Measurements from ENCODE around the gene TMPRSS13. TPM values are rescaled to one million over a fixed set of nuclear protein-coding genes. Genes with fewer than 3 reads are reported as not detected.

Gene TMPRSS13
- total RNA-seq = 1 to 10 TPM; 1.2 to 1.7 TPM

- POLR2A ChIA-PET = interaction anchor here (0.6 to 1.3 kb wide), 3 partner anchors 18 to 144 kb away, joined by 3 to 5 read pairs (median 3); partner anchors contain the start of gene IL10RA
- CTCF ChIA-PET = interaction anchor here (1.1 to 3.1 kb wide), 3 partner anchors 12 to 124 kb away, joined by 3 to 16 read pairs (median 14); no protein-coding TSS in a partner anchor
These were observed at the start of gene TMPRSS13 for GRCh38 chr11:117929142-117929915. TMPRSS13 (minus strand) TSS chr11:117929402; CDS start chr11:117929307, 95 bp downstream.

- ChIA-PET CTCF (interaction anchor here (0.7 kb wide), 1 partner anchor 74 kb away, joined by 4 read pairs; no protein-coding TSS in a partner anchor), POLR2A (interaction anchor here (1.1 to 1.5 kb wide), 2 partner anchors 9 kb away, joined by 3 to 4 read pairs; no protein-coding TSS in a partner anchor)
These were observed 49.8 kb upstream of the TMPRSS13 start for GRCh38 chr11:117978991-117979390.

GRCh38 chr11:117978291-117978910 lies 49.2 kb upstream of the TMPRSS13 start:
- ChIA-PET POLR2A (interaction anchor here (1.5 kb wide), 1 partner anchor 9 kb away, joined by 4 read pairs; no protein-coding TSS in a partner anchor), CTCF (interaction anchor here (1.4 kb wide), 1 partner anchor 31 kb away, joined by 5 read pairs; no protein-coding TSS in a partner anchor)

GRCh38 chr11:117977612-117978264 lies 48.5 kb upstream of the TMPRSS13 start:
- CTCF ChIA-PET = interaction anchor here (1.2 to 1.4 kb wide), 2 partner anchors 31 to 38 kb away, joined by 5 read pairs; no protein-coding TSS in a partner anchor
- POLR2A ChIA-PET = interaction anchor here (1.5 kb wide), 1 partner anchor 10 kb away, joined by 4 read pairs; no protein-coding TSS in a partner anchor

GRCh38 chr11:117977029-117977428 lies 47.8 kb upstream of the TMPRSS13 start:
- POLR2A ChIA-PET = interaction anchor here (1.3 kb wide), 1 partner anchor 25 kb away, joined by 3 read pairs; no protein-coding TSS in a partner anchor
- CTCF ChIA-PET = interaction anchor here (1.0 to 1.5 kb wide), 4 partner anchors 15 to 76 kb away, joined by 3 to 5 read pairs (median 3); no protein-coding TSS in a partner anchor

GRCh38 chr11:117976445-117976844 lies 47.2 kb upstream of the TMPRSS13 start:
- ChIA-PET POLR2A (interaction anchor here (1.3 kb wide), 1 partner anchor 26 kb away, joined by 3 read pairs; no protein-coding TSS in a partner anchor), CTCF (interaction anchor here (1.0 to 1.5 kb wide), 4 partner anchors 10 to 76 kb away, joined by 3 read pairs; partner anchors contain the start of gene IL10RA)

- CTCF ChIA-PET = interaction anchor here (1.2 to 2.7 kb wide), 2 partner anchors 33 to 80 kb away, joined by 4 to 17 read pairs; no protein-coding TSS in a partner anchor
- POLR2A ChIA-PET = interaction anchor here (0.7 kb wide), 1 partner anchor 201 kb away, joined by 3 read pairs; no protein-coding TSS in a partner anchor
These were observed 44.3 kb upstream of the TMPRSS13 start for GRCh38 chr11:117973503-117973860.

GRCh38 chr11:117972629-117973502 lies 43.7 kb upstream of the TMPRSS13 start:
- POLR2A ChIA-PET = interaction anchor here (0.7 kb wide), 1 partner anchor 200 kb away, joined by 3 read pairs; no protein-coding TSS in a partner anchor
- CTCF ChIA-PET = interaction anchor here (0.8 to 2.7 kb wide), 2 partner anchors 12 to 80 kb away, joined by 3 to 17 read pairs; no protein-coding TSS in a partner anchor

GRCh38 chr11:117972044-117972443 lies 42.8 kb upstream of the TMPRSS13 start:
- POLR2A ChIA-PET = interaction anchor here (0.6 kb wide), 1 partner anchor 14 kb away, joined by 5 read pairs; the partner anchor contains the start of gene IL10RA

GRCh38 chr11:117970400-117971024 lies 41.3 kb upstream of the TMPRSS13 start:
- CTCF ChIA-PET = interaction anchor here (0.8 to 2.1 kb wide), 8 partner anchors 12 to 83 kb away, joined by 3 to 9 read pairs (median 4); partner anchors contain the start of gene IL10RA
- POLR2A ChIA-PET = interaction anchor here (1.0 to 1.4 kb wide), 3 partner anchors 16 to 32 kb away, joined by 3 to 5 read pairs (median 5); partner anchors contain the start of gene IL10RA

More at GRCh38 chr11:117972044-117972443, 42.8 kb upstream of the TMPRSS13 start:
- CTCF ChIA-PET = no interaction called here

- POLR2A ChIA-PET = interaction anchor here (0.5 to 1.4 kb wide), 5 partner anchors 10 to 414 kb away, joined by 3 to 8 read pairs (median 3); no protein-coding TSS in a partner anchor
These were observed 40.2 kb upstream of the TMPRSS13 start for GRCh38 chr11:117969160-117969991.

GRCh38 chr11:117966908-117967307 lies 37.7 kb upstream of the TMPRSS13 start:
- ChIA-PET POLR2A (interaction anchor here (0.8 to 1.2 kb wide), 2 partner anchors 16 to 84 kb away, joined by 3 to 6 read pairs; no protein-coding TSS in a partner anchor), CTCF (interaction anchor here (0.6 kb wide), 1 partner anchor 131 kb away, joined by 5 read pairs; no protein-coding TSS in a partner anchor)

More at GRCh38 chr11:117969160-117969991, 40.2 kb upstream of the TMPRSS13 start:
- CTCF ChIA-PET = interaction anchor here (0.5 to 2.1 kb wide), 5 partner anchors 16 to 313 kb away, joined by 3 to 9 read pairs (median 4); partner anchors contain the start of gene IL10RA

- CTCF ChIA-PET = interaction anchor here (1.0 to 1.3 kb wide), 2 partner anchors 10 to 12 kb away, joined by 3 read pairs; no protein-coding TSS in a partner anchor
- POLR2A ChIA-PET = no interaction called here
These were observed 33.6 kb upstream of the TMPRSS13 start for GRCh38 chr11:117962826-117963225.

- POLR2A ChIA-PET = no interaction called here
- CTCF ChIA-PET = interaction anchor here (0.9 to 1.3 kb wide), 2 partner anchors 9 to 15 kb away, joined by 3 read pairs; no protein-coding TSS in a partner anchor
These were observed 32.7 kb upstream of the TMPRSS13 start for GRCh38 chr11:117961896-117962295.

GRCh38 chr11:117960406-117960805 lies 31.2 kb upstream of the TMPRSS13 start:
- ChIA-PET CTCF (interaction anchor here (1.1 to 1.5 kb wide), 4 partner anchors 10 to 137 kb away, joined by 3 to 6 read pairs (median 5); no protein-coding TSS in a partner anchor), POLR2A (interaction anchor here (1.0 kb wide), 2 partner anchors 27 to 42 kb away, joined by 3 to 4 read pairs; no protein-coding TSS in a partner anchor)

Measured in activated CD8-positive, alpha-beta memory T cell treated with anti-CD3 and anti-CD28 coated beads for 36 hours (primary cell).